Measurements from ENCODE around the gene CEND1. TPM values are rescaled to one million over a fixed set of nuclear protein-coding genes. Genes with fewer than 3 reads are reported as not detected.

CEND1 gene
- total RNA-seq, 1 donor from 2014 or later = 0.20 TPM

GRCh38 chr11:779955-780532, 9.8 kb downstream of the CEND1 start:
- Mint-ChIP-seq H3K27ac (ENCODE audit: unreplicated experiment) (no peak overlapping the region), H3K27me3 (ENCODE audit: low read depth) (no peaks in the 10 kb centered on the region), H3K4me1 (ENCODE audit: low read depth) (peaks cover 49% of the 10 kb centered on the region), H3K36me3 (ENCODE audit: low read depth) (peaks cover 5% of the 10 kb centered on the region), H3K9me3 (ENCODE audit: low read depth) (no peaks in the 10 kb centered on the region), H3K4me3 (ENCODE audit: unreplicated experiment) (no peak overlapping the region)
- no peak for TF ChIP-seq CTCF (IDR thresholded peaks at IDR 0.05)
- DNase-seq (ENCODE audit: low spot score) = no peak

- H3K4me3 Mint-ChIP-seq (ENCODE audit: unreplicated experiment) = peak overlapping the region; percentile 16
- peaks cover 51% of the 10 kb centered on the region for H3K4me1 Mint-ChIP-seq (ENCODE audit: low read depth)
- no peak overlapping the region for H3K27ac Mint-ChIP-seq (ENCODE audit: unreplicated experiment)
- no peak for TF ChIP-seq CTCF (IDR thresholded peaks at IDR 0.05)
- DNase-seq (ENCODE audit: low spot score) = no peak
- peaks cover 3% of the 10 kb centered on the region for H3K36me3 Mint-ChIP-seq (ENCODE audit: low read depth)
- no peaks in the 10 kb centered on the region for H3K27me3 Mint-ChIP-seq (ENCODE audit: low read depth)
- no peaks in the 10 kb centered on the region for H3K9me3 Mint-ChIP-seq (ENCODE audit: low read depth)
Measured at GRCh38 chr11:778976-779954, 10.6 kb downstream of the CEND1 start.

- H3K36me3 Mint-ChIP-seq (ENCODE audit: low read depth) = no peaks in the 10 kb centered on the region
- peak within 1 kb of the TSS; percentile 83 for H3K4me3 Mint-ChIP-seq (ENCODE audit: unreplicated experiment)
- H3K27ac Mint-ChIP-seq (ENCODE audit: unreplicated experiment) = peak within 1 kb of the TSS; percentile 89
- no peaks in the 10 kb centered on the region for H3K9me3 Mint-ChIP-seq (ENCODE audit: low read depth)
- H3K27me3 Mint-ChIP-seq (ENCODE audit: low read depth) = no peaks in the 10 kb centered on the region
- peak; percentile 95 for DNase-seq (ENCODE audit: low spot score)
- peaks cover 38% of the 10 kb centered on the region for H3K4me1 Mint-ChIP-seq (ENCODE audit: low read depth)
- TF ChIP-seq CTCF (IDR thresholded peaks at IDR 0.05) = no peak
Measured at GRCh38 chr11:777288-778255, 12.3 kb downstream of the CEND1 start, which contains the start of gene GATD1. GATD1 (minus strand) TSS chr11:777487; CDS start chr11:777462, 25 bp downstream.

GRCh38 chr11:776561-777287, 13.2 kb downstream of the CEND1 start:
- peak; percentile 88 for DNase-seq (ENCODE audit: low spot score)
- Mint-ChIP-seq H3K27me3 (ENCODE audit: low read depth) (no peaks in the 10 kb centered on the region), H3K4me1 (ENCODE audit: low read depth) (peaks cover 38% of the 10 kb centered on the region), H3K36me3 (ENCODE audit: low read depth) (no peaks in the 10 kb centered on the region), H3K4me3 (ENCODE audit: unreplicated experiment) (peak overlapping the region; percentile 83), H3K9me3 (ENCODE audit: low read depth) (no peaks in the 10 kb centered on the region), H3K27ac (ENCODE audit: unreplicated experiment) (peak overlapping the region; percentile 89)
- no peak for TF ChIP-seq CTCF (IDR thresholded peaks at IDR 0.05)
